Stimulated activated CD4-positive, alpha-beta T cell treated with anti-CD3 and anti-CD28 coated beads, Interleukin-1b, Interleukin-23, amount 100 ng/mL, for 4 hours (primary cell): Measurements from ENCODE around the gene APOLD1.
"Not testable (repeated sequence)": the region's sequence is repeated elsewhere in the genome, so short reads cannot be mapped to it uniquely, and the experiment has no call there.

Experiments used
- DNase-seq, 2 donors: peaks; one replicate each; pipeline ENCODE4 v3.0.0-alpha.2; 2020; ENCODE audit warnings: low read depth in 2 of 2

APOLD1 gene

GRCh38 chr12:12784911-12785814, at the start of gene APOLD1:
TSS of gene APOLD1 (plus strand) at chr12:12785659. CDS start at chr12:12785692, 33 bp downstream.
- DNase-seq = no peak

DNA sequence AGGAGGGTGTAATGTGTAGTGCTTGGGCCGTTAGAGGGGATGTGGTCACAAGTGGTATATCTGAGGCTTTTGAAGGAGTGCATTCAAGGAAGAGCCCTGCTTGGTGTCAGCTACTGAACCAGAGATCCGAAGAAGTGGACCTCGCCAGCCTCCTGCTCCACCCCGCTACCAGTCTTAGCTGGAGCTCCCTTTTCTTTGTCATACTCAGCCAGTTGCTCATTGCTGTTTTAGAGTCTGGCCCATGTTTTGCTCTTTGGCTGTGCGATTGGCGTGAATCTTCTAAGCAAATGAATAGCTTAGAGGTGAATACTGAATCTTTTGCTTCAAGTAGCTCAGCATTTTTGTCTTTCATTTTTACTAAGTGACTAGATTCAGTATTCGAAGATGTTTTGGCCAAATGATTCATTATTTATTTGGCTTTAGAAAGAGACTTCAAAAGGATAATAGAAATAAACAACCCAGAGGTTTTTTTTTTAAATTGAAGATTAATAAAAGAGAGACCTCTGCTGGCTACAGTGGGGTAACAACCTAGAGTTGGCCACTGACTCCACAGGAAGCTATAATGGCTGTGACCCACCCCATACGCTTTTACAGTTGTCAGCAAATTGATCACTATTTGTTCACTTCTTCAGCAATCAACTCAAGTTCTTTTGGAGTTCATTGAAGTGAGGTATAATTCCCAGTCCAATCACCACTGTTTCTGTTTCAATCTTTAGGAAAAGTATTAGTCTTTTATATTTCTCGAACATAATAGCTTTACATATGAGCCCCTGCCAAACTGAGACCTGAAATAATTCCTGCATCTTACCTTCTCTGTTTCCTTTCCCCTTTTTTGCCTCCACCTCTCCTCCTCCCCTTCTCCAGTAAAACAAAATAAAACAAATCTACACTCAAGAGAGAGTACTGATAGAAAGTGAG, 48.4 kb upstream of the APOLD1 start:
- peak in 1 of 2 donors; percentile 28 for DNase-seq

DNA sequence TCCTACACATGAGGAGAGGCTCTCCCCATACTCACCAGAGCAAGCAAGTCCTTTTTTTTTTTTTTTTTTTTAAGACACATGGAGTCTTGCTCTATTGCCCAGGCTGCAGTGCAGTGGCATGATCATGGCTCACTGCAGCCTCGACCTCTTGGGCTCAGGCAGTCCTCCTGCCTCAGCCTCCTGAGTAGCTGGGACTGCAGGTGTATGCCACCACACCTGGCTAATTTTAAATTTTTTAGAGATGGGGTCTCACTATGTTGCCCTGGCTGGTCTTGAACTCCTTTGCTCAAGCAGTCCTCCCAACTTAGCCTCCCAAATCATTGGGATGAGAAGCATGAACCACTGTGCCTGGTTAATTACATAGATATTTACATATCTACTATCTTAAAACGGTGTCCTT, 47.3 kb upstream of the APOLD1 start:
- DNase-seq = not testable (repeated sequence)

- no peak for DNase-seq
Observed at GRCh38 chr12:12741660-12742059, 43.8 kb upstream of the APOLD1 start.

GRCh38 chr12:12744546-12745305, 40.7 kb upstream of the APOLD1 start:
- no peak for DNase-seq

DNA sequence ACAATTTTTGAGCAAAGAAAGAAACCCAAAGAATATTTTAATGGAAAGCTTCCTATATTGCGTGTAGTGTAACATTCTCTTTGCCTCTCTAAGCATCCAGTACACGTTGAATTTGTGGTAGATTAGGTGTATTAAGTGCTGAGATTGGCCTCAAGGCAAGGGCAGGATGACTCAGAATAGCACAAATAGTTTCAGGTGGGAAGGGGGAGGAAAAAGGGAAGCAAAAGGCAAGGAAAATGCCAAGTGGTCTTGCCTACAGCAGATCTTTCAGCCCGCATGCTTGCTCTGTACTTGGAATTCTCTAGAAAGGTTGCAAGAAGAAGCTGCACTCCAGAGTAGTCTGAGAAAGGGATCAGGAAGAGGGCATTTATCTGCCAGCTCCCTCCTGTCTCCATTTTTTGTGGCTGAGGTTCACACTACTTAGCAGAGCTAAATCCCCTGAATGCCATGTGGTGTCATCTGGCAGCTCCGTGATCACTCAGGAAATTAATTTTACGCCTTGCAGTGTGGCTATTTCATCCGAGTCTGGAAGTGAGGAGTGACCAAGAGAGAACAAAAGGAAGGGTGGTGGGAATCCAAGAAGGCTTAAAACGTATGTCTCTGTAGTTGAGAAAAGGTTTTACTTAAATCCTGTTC, 39.8 kb upstream of the APOLD1 start:
- no peak for DNase-seq

GRCh38 chr12:12747278-12747677, 38.2 kb upstream of the APOLD1 start:
- no peak for DNase-seq

- no peak for DNase-seq
Observed at GRCh38 chr12:12748044-12748443, 37.4 kb upstream of the APOLD1 start.

GRCh38 chr12:12749433-12749832, 36.0 kb upstream of the APOLD1 start:
- DNase-seq = no peak

DNA sequence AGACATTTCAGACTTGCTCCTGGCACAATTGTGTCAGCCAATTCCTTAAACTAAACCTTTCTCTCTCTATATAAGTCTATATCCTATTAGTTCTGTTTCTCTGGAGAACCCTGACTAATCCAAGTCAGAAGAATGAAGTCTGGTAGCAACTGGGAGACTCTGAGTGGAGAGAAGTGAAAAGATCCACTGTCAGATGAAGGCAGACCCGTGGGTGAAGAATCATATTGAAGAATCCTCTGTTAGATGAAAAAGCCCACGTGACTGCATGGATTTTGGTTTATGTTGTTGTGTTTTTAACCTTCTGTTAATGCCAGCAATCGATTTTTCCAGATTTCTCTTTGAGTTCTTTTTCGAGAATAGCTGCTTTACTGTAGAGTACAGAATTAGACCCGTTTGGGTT, 29.5 kb upstream of the APOLD1 start:
- DNase-seq = no peak

GRCh38 chr12:12757121-12757520, 28.3 kb upstream of the APOLD1 start:
- DNase-seq = no peak

DNA sequence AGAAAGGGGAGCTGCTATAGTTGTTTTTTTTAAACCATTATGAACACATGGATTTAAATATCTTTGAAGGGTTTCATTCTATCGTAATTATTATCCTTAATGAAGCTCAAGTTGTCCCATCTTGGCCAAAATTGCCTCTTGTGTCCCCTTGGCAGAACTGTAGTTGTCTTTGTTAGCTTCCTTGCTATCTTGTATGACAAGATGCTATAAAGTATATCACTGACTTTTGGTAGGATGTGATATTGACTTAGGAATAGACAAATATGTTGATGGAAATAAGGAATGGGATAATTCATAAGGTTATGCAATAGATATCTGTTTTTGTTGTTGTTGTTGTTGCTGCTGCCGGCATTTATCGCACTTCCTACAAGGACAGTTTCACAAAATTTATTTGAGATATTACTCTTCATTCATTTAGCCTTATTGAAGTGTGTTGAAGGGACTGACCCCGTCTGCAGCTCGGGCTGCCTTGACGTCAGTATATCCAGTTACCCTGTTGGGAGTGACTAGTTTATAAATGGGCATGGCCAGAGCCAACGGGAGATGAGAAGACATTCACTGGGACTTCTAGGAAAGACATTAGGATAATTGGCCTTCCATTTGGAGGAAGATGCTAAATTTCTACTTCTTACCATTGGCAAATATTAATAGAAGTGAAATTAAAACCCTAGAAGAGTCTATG, 26.1 kb upstream of the APOLD1 start:
- no peak for DNase-seq

DNA sequence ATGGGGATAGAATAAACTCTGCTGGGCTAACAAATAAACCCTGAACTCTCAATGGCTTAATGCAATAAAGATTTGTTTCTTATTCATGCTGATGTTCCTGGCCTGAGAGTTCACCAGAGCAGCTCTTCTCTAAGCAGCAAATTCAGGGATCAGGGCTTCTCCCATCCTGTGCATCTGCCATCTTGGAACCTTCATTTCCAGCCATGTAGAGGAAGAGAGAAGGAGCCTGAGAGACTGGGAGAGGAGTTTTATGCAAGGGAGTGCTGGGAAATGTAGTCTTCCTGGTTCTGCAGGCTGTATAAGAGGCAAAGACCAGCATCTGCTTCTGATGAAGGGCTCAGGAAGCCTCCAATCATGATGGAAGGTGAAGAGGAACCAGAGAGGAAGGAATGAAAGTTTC, 20.6 kb upstream of the APOLD1 start:
- no peak for DNase-seq

GRCh38 chr12:12770262-12770661, 15.2 kb upstream of the APOLD1 start:
- no peak for DNase-seq

GRCh38 chr12:12774791-12775190, 10.7 kb upstream of the APOLD1 start:
- no peak for DNase-seq

DNA sequence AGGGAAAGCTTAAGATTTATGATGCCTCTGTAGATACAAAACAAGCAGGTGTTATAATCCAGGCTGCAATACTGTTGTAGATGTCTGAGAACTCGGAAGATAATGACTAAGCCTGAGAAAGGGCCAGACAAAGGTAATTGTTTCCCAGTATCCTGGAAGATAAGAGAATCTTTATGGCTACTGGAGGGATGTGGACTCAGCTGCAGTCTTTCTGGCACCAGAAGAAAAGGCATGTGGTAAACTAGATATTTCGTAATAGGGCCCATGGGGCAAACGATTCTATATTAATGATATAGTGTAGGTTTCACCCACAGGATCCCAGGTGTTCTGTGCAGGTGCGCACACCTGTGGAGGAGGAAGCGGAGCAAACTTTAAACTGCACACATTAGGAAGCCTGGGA, 9.2 kb upstream of the APOLD1 start:
- no peak for DNase-seq

GRCh38 chr12:12777092-12777491, 8.4 kb upstream of the APOLD1 start:
- DNase-seq = no peak

- no peak for DNase-seq
Observed at GRCh38 chr12:12779007-12779406, 6.5 kb upstream of the APOLD1 start.

DNA sequence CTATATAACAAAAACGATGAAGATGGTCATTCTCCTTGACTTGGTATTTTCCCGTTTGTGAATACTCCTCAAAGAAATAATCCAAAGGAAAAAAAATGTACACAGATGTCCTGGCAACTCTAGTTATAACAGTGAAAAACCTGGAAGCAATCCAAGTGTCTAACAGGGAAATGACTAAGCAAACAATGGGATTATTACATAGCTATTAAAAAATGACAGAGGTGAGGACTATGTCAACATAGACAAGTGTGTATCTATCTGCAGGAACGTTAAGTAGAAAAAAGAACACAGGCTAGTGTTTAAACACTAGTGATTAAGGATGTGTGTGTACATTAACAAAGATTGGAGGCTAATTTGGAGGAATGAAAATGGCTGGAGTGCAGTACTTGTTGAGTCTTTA, 5.9 kb upstream of the APOLD1 start:
- DNase-seq = no peak

DNA sequence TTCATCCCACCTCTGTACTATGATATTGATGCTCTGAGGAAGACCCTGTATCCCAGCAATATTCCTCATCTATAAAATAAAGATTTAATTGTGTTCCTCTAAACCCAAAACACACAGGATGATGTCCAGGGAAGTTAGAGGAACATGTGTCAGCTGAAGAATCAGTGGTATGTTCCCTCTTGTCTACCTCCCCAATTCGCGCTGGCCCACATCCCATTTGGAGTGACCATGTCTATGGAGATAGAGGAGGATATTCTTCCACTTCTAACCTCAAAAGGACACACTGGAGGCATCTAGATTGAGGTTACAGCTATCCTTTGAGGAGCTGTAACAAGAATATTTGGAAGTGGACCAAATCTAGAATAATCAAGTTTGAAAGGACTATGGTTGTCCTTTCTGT, 1.3 kb upstream of the APOLD1 start:
- no peak for DNase-seq

GRCh38 chr12:12786351-12786705, 869 bp downstream of the APOLD1 start:
- DNase-seq = no peak
